Tibial nerve (tissue), 4 donors: Measurements from ENCODE around the gene FBLN1. TPM values are rescaled to one million over a fixed set of nuclear protein-coding genes. Genes with fewer than 3 reads are reported as not detected.
"Not testable (repeated sequence)": the region's sequence is repeated elsewhere in the genome, so short reads cannot be mapped to it uniquely, and the experiment has no call there.

ENCODE experiments used
- DNase-seq, 2 donors: peaks; one replicate each; pipeline ENCODE4 v3.0.0-alpha.2; 2019; ENCODE audit warnings: low spot score in 2 of 2
- H3K27ac ChIP-seq, 4 donors: fragments of 200-600 bp; sonication (generic) in 3 of 4; one replicate each; pipeline ENCODE4 v1.5.1; 2017 to 2019; ENCODE audit warnings: mild to moderate bottlenecking in 1 of 4
- H3K27me3 ChIP-seq, 2 donors: fragments of 200-600 bp; sonication (generic) in 1 of 2; one replicate each; pipeline versions ENCODE4 v1.5.1 to v1.6.0; 2017 to 2019
- H3K36me3 ChIP-seq, 3 donors: fragments of 200-600 bp; sonication (generic); one replicate each; pipeline ENCODE4 v1.5.1; 2018 to 2019
- H3K4me1 ChIP-seq, 4 donors: fragments of 200-600 bp; sonication (generic) in 3 of 4; one replicate each; pipeline ENCODE4 v1.5.1; 2017 to 2019
- H3K4me3 ChIP-seq, 4 donors: fragments of 200-600 bp; sonication (generic) in 3 of 4; one replicate each; pipeline ENCODE4 v1.5.1; 2017 to 2019; ENCODE audit warnings: mild to moderate bottlenecking in 1 of 4, moderate library complexity in 1 of 4
- H3K9me3 ChIP-seq, 4 donors: fragments of 200-600 bp; sonication (generic) in 3 of 4; one replicate each; pipeline ENCODE4 v1.5.1; 2017 to 2019
- EP300 ChIP-seq, 2 donors: sonication (generic); formaldehyde crosslinking; IDR thresholded peaks; one replicate each; pipeline ENCODE4 v1.6.1; 2017; ENCODE audit warnings: antibody characterized with exemption in 2 of 2, mild to moderate bottlenecking in 1 of 2
- POLR2A ChIP-seq, 2 donors: fragments of 450-650 bp; IDR thresholded peaks; one replicate each; pipeline ENCODE4 v1.6.1; 2017; ENCODE audit warnings: antibody characterized with exemption in 2 of 2, mild to moderate bottlenecking in 2 of 2, moderate library complexity in 2 of 2
- WGBS, 2 donors: methylation state at CpG; one replicate each; pipeline ENCODE4 v1.1.5; 2018; 5-methylcytosine and 5-hydroxymethylcytosine counted together
- total RNA-seq, 4 donors: library from RNA; depleted of rRNA; stranded (reverse); fragments of >200 nt; gene quantifications; one replicate each; pipeline ENCODE4 v1.1.0, GENCODE V29; 2016
- TF ChIP-seq, protein P1 (sequence below), 5 experiments: fragments of 200-600 bp in 3 of 5; fragments of 450-650 bp in 2 of 5; sonication (generic) in 3 of 5; IDR thresholded peaks; one replicate each; pipeline ENCODE4 v1.5.1; 2016 to 2019; ENCODE audit warnings: antibody characterized with exemption in 5 of 5, mild to moderate bottlenecking in 3 of 5, moderate library complexity in 2 of 5

The FBLN1 gene
- total RNA-seq, 4 donors from 2014 or later = 172 to 1,145 (median 351) TPM

DNA sequence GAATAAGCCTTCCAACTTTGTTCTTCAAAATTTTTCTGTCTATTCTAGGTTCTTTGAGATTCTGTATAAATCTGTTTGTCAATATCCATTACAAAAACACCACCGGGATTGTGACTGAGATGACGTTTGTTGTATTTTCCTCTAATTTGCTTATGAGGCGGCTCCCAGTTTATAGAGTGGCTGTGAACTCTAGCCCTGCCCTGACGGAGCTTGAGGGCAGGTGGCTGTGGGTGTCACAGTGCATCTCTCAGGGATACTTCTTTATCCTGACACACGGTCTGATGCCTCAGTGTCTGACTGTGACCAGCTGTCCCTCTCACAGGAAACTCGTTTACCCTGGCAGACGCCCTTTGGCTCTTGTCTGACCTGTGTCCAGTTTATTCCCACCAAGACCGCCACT, 115.3 kb downstream of the FBLN1 start:
- DNase-seq = no peak
- H3K27me3 ChIP-seq = no peaks in the 10 kb centered on the region
- no peak overlapping the region for H3K4me3 ChIP-seq
- WGBS, 2 donors = 68 to 69% methylated on average over 7 to 8 of the region's 8 CpGs
- TF ChIP-seq EP300 (IDR thresholded peaks at IDR 0.05) (no peak), POLR2A (IDR thresholded peaks at IDR 0.05) (no peak)
- TF ChIP-seq, protein P1, sequence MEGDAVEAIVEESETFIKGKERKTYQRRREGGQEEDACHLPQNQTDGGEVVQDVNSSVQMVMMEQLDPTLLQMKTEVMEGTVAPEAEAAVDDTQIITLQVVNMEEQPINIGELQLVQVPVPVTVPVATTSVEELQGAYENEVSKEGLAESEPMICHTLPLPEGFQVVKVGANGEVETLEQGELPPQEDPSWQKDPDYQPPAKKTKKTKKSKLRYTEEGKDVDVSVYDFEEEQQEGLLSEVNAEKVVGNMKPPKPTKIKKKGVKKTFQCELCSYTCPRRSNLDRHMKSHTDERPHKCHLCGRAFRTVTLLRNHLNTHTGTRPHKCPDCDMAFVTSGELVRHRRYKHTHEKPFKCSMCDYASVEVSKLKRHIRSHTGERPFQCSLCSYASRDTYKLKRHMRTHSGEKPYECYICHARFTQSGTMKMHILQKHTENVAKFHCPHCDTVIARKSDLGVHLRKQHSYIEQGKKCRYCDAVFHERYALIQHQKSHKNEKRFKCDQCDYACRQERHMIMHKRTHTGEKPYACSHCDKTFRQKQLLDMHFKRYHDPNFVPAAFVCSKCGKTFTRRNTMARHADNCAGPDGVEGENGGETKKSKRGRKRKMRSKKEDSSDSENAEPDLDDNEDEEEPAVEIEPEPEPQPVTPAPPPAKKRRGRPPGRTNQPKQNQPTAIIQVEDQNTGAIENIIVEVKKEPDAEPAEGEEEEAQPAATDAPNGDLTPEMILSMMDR (IDR thresholded peaks at IDR 0.05) = no peak
- peaks cover 0 to 7% (median 0%) of the 10 kb centered on the region in 4 donors for H3K9me3 ChIP-seq
- no peaks in the 10 kb centered on the region for H3K36me3 ChIP-seq
- peaks cover 0 to under 1% (median 0%) of the 10 kb centered on the region in 4 donors for H3K4me1 ChIP-seq
- H3K27ac ChIP-seq = no peak overlapping the region

DNA sequence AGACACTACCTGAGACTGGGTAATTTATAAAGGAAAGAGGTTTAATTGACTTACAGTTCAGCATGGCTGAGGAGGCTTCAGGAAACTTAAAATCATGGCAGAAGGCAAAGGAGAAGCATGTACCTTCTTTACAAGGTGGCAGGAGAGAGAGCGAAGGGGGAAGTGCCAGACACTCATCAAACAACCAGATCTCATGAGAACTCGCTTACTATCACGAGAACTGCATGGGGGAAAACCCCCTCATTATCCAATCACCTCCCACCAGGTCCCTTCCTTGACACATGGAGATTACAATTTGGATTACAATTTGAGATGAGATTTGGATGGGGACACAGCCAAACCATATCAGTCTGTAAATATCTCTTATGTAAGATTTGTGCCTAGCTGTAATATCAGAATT, 118.0 kb downstream of the FBLN1 start:
- H3K27ac ChIP-seq = no peak overlapping the region
- no peaks in the 10 kb centered on the region for H3K36me3 ChIP-seq
- H3K9me3 ChIP-seq = peaks cover 0 to 7% (median 0%) of the 10 kb centered on the region in 4 donors
- DNase-seq = no peak
- H3K4me3 ChIP-seq = no peak overlapping the region
- TF ChIP-seq EP300 (IDR thresholded peaks at IDR 0.05) (no peak), POLR2A (IDR thresholded peaks at IDR 0.05) (no peak)
- TF ChIP-seq, protein P1 (IDR thresholded peaks at IDR 0.05) = no peak
- WGBS, 2 donors = 81 to 88% methylated on average over 3 of the region's 3 CpGs
- peaks cover 0 to 8% (median 0%) of the 10 kb centered on the region in 4 donors for H3K4me1 ChIP-seq
- H3K27me3 ChIP-seq = peaks cover 0 to 4% of the 10 kb centered on the region in 2 donors

DNA sequence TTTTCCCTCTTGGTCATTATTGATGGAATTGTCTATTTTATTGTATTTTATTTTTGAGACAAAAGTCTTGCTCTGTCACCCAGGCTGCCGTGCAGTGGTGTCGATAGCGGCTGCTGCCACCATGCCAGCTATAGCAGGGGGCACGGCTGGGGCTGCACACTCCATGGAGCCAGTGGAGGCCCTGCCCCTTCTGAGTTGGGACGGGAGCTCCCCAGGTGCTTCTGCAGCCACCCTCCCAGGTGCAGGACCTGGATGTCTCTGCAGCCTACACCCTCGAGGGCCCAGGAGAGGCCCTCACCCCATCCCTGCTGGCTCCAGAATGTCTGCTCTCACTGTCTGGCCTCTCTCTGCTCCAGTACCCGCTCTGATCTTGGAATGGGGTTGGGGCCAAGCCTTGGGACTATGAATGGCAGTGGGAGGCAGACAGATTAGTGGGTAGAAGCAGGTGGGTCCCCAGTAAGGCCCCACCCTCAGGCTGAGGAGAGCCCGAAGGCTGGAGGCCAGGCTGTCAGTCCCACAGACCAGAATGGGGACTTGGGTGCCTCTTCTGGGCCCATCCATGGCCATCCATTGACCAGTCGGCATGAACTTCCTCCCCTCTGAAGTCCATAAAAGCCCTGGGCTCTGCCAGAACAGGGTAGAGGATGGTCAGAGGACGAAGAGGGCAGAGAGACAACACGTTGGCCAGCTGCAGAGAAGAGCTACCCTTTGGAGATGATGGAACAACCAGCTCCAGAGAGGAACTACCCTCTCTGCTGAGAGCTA, 119.3 kb downstream of the FBLN1 start:
- Histone ChIP-seq H3K9me3 (no peaks in the 10 kb centered on the region), H3K4me1 (peaks cover 0 to 8% (median 0%) of the 10 kb centered on the region in 4 donors), H3K4me3 (no peak overlapping the region), H3K27ac (no peak overlapping the region), H3K27me3 (peaks cover 0 to 7% of the 10 kb centered on the region in 2 donors), H3K36me3 (no peaks in the 10 kb centered on the region)
- DNase-seq = no peak
- no peak for TF ChIP-seq EP300 (IDR thresholded peaks at IDR 0.05)
- TF ChIP-seq, protein P1 (IDR thresholded peaks at IDR 0.05) = no peak
- no peak for TF ChIP-seq POLR2A (IDR thresholded peaks at IDR 0.05)
- 85 to 86% methylated on average over 11 of the region's 11 CpGs for WGBS, 2 donors

DNA sequence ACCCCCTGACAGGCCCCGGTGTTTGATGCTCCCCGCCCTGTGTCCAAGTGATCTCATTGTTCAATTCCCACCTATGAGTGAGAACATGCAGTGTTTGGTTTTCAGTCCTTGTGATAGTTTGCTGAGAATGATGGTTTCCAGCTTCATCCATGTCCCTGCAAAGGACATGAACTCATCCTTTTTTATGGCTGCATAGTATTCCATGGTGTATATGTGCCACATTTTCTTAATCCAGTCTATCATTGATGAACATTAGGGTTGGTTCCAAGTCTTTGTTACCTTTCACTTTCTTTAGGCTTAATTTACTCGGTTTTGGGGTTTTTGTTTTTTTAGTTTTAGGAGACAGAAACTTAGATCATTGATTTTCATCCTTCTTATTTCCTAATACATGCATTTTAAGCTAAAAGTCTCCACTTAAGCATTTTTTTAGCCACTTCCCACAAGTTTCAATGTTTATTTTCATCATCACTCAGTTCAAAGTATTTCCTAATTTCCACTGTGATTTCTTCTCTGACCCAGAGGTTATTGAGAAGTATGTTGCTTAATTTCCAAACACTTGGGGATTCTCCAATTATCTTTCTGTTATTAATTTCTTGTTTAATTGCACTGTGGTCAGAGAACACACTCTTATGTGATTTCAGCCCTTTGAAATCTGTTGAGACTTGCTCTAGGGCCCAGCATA, 120.9 kb downstream of the FBLN1 start:
- not testable (repeated sequence) for H3K27ac ChIP-seq, H3K4me3 ChIP-seq, H3K9me3 ChIP-seq, H3K27me3 ChIP-seq, H3K36me3 ChIP-seq, H3K4me1 ChIP-seq, DNase-seq
- 88 to 90% methylated on average over 3 of the region's 3 CpGs for WGBS, 2 donors

DNA sequence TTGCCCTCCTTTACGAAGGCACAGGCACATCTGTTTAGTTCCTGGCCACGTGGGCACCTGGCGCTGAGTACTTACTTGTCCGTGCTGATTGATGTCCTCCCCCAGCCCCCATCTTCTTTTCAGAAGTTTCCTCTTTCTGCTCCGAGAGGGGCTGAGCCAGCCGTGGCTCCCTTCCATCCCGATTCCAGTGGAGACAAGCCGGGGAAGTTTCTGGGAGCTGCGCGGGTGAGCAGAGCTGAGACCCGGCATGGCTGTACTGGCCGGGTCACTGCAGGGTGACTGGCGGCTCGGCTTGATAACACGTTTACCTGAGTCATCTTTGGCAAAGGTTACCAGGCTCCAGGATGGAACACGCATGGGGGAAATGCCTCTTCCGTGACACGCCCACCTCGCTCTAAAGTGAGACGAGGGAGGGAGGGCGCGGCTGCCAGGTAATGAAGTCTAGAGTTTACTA, 123.5 kb downstream of the FBLN1 start:
- H3K9me3 ChIP-seq = no peaks in the 10 kb centered on the region
- H3K4me3 ChIP-seq = no peak overlapping the region
- H3K27ac ChIP-seq = no peak overlapping the region
- TF ChIP-seq POLR2A (IDR thresholded peaks at IDR 0.05) (no peak), EP300 (IDR thresholded peaks at IDR 0.05) (no peak)
- TF ChIP-seq, protein P1 (IDR thresholded peaks at IDR 0.05) = no peak
- DNase-seq = no peak
- WGBS, 2 donors = 74 to 76% methylated on average over 22 of the region's 22 CpGs
- no peaks in the 10 kb centered on the region for H3K36me3 ChIP-seq
- peaks cover 0 to 8% (median 0%) of the 10 kb centered on the region in 4 donors for H3K4me1 ChIP-seq
- H3K27me3 ChIP-seq = peaks cover 0 to 30% of the 10 kb centered on the region in 2 donors
